NCI-H1694 (cell line): ENCODE results near the gene PRKCA.
"Not testable (repeated sequence)": the region's sequence is repeated elsewhere in the genome, so short reads cannot be mapped to it uniquely, and the experiment has no call there.

ENCODE experiments used
- DNase-seq: peaks from one replicate; lab custom pipeline; 2025; lab: John Stamatoyannopoulos, UW

Gene PRKCA

DNA sequence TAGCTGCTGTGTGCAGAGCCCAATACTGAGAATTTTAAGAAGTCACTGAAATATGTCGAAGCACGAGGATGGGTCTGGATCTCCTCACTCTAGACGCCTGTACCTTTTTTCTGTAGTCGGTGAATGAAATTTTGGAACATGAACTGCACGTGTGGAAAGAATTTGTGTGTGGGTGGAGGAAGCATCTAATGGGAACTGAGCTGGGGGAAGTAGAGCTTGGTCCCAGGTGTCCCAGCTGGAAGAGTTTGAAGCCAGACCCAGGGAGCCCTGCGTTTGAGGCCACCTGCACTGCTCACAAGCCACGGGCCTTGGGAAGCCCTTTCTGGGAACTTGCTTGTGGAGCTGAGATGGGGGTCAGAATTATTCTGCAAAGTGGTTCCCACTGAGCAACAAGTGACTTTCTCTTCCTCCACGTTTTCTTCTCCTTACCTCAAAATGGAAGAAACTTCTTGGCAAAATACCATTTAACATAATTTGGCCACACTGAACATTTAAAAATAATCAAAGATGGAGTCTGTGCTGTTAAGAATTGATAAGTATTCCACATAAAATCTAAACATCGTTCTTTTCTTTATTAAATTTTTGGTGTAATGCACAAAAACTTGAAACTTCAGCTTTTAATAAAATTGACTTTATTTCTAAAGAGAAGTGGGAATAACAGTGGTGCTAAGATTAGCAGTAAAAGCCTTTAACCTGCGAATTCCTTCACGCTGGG is 163.8 kb downstream of the PRKCA start:
- no peak for DNase-seq

DNA sequence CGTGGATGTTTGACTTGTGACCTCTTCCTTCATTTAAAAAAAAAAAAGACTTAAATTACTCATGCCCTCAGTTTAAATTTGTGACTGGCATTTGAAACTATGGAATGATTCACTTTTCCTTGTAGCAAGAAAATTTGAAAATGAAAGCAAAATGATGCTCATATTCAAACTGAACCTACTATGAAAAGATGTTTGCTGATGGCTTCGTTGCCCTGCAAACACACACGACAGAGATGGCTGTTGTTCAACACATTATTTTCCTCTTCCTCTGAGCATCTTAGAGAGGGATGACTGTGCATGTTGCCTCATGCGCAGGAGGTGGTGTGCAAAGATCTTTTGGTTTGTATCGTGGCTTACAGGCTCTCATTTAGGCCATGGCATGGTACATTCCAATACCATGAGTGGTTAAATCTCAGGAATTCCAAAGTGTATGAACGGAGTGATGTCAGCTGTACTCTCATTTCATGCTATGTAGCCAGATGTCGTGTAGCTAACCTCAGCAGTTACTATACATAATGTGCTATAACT is 164.5 kb downstream of the PRKCA start:
- DNase-seq, result no peak

DNA sequence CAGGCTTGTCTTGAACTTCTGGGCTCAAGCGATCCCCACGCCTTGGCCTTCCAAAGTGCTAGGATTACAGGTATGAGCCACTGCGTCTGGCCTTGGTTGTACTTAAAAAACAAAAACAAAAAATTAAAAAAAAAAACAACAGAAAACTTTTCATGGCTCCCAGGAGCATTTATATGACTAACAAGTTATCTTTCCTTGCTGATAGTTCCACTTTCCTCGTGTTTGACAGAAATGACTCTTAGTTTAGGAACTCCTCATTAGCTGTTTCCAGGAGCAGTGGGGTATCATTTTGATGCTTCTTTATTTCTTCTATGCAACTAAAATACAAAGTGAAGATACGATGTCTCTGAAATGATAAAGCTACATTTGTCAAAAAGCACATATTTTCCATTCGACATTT is 165.4 kb downstream of the PRKCA start:
- DNase-seq, result no peak

DNA sequence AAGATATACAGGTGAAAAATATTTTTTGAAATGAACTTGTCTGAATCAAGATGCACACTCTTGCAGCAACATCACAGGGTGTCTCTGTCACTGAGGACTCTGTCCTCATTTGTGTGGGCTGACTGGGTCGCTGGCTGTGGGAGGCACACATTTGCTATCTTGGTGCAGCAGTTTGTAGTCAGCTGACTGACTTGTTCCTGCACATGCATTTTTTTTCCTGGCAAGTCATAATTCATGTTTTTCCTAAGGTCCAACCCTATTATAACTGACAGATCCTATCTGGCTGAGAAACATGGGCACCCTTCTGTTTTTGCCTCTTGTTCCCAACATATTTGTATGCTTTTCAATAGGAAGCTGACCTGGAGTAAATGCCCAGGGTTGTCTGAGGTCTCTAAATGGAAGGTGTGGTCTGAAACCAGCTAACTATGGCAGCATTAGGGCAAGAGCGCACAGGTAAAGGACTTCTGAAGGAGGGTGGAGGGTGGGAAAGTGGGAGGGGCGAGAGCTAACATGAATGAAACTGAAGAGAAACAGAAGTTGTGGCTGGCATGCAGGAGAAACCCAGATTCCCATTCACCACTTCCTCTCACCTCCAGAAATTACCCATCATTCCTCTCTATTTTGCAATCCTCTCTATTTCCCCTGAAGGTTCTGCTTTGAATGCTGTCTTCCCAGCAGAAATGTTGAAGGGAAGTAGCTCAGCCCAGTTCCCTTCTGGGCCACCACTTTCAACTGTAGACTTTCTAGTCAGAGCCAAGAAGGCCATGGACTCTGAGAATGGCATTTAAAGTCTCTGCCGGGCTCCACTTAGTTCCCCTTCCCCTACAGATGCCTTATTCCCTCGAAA is 166.1 kb downstream of the PRKCA start:
- no peak for DNase-seq

DNA sequence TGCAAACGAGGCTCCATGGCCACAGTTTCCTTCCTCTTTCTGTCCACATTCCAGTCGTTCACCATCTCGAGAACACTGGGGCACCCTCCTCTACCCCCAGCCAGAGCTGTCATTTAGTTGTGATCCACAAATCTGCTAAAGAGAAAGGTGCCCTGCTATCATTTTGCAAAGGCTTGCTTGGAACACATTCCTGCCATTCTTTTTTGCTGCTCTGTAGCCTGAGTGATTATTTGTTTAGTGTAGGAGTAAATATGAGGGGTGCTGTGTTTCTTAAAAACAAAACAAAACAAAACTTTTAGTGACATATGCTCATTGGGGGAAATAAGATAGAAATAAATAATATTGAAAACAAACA is 166.7 kb downstream of the PRKCA start:
- DNase-seq, result no peak

DNA sequence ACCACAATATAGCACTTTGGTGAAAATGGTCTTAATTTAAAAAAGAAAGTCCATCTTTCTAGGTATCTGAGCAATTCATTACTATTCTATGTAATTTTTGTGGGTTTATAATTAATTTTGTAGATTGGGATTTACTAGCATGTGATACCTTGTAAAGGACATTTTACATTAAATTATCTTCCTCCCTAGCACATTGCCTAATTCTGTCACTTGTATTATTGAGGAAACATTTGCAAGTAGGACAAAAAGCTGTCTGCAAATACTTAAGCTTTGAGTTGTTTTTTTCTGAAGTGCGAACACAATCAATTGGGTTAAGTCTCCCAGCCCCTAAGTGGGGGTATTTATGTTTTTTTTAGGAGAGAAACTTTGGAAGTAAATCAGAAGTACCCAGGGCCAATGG is 167.0 kb downstream of the PRKCA start:
- no peak for DNase-seq

DNA sequence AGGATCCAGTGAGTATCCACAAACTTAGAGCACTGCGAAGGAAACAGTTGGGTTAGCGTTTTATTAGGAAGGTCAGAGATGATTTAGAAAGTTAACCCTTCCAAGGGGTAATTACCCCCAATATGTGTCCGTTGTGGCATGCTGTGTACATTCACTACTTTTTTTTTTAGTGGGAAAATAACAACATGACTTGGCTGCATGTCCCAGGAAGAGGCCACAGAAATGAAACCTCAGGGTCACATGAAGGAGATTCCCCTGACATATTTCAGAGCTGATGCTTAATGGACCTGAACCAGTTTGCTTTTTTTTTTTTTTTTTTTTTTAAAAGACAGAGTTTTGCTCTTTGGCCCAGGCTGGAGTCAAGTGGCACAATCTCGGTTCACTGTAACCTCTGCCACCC is 167.5 kb downstream of the PRKCA start:
- no peak for DNase-seq

DNA sequence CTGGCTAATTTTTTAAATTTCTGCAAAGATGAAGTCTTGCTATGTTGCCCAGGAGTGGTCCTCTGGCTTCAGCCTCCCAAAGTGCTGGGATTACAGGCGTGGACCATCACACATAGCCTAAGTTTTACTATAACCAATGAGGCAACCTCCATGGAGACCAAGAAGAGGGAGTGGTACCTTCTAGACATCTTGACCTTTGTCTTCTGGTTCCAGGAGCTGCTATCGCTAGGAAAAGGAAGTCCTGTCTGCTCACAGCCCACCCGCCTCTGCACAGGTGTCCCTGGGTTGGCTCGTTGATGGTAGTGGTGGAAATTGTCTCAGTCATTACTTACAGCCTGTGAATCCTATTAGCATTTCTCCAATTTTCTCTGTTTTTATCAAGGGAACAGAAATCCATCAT is 169.7 kb downstream of the PRKCA start:
- no peak for DNase-seq

DNA sequence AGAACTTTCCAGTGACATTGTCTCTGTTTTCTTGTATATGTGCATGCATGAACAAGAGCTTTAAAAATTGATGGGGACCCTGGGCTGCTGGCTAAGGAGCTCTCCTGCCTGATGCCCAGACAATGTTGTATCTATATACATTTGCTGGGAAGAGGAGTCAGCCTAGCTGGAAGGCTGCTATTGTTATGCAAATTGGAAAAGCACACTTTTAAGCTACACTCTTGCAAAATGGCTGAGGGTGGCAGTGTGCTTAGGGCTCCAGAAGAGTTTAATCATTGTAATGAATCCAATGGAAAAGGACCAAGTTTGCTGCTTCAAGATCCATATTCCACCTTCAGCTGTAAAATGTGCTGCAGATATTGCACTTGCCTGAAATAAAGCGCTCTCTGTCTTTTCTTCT is 171.8 kb downstream of the PRKCA start:
- no peak for DNase-seq

DNA sequence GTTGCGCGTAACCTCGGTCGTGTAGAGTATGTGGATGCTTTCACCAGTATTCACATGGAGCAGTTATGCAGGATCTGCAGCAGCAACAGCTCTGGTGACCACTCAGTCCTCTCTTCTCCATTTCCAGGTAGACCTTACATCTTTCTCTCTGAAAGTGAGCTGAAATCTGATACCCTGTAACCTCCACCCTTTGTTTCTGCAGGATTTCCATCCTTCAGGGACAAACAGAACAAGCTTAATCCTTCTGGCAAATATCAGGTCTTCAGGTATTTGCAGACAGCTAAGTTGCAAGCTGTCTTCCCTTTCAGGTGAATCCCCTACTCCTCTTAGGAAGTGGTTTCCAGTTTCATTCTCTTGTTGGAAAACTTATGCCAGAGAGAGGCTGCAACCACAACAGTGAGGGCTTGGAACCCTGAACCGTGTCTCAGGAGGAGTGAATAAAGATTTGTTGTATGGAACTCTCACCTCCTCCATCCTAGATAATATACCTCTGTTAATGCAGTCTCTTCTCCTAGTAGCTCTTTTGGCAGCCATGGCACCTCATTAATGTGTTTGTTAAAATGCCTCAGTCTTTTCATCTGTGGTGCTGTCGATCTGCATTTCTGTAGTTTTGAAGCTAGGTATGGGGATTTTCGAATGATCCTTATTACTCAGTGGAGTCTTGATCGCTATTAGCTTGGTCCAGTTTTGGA is 172.5 kb downstream of the PRKCA start:
- DNase-seq, result no peak

DNA sequence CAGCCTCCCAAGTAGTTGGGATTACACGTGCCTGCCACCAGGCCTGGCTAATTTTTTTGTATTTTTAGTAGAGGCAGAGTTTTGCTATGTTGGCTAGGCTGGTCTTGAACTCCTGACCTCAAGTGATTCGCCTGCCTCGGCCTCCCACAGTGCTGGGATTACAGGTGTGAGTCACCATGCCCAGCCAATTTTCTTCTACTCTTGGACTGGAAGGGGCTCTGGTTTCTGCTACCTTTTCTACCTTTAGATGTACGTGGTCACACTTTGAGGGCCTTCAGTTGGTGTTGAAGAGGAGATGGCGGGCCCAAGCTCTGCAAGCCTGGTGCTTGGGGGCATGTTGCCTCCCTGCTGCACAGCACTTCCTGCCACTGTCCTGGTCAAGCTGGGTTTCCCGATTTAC is 173.6 kb downstream of the PRKCA start:
- DNase-seq, result no peak

DNA sequence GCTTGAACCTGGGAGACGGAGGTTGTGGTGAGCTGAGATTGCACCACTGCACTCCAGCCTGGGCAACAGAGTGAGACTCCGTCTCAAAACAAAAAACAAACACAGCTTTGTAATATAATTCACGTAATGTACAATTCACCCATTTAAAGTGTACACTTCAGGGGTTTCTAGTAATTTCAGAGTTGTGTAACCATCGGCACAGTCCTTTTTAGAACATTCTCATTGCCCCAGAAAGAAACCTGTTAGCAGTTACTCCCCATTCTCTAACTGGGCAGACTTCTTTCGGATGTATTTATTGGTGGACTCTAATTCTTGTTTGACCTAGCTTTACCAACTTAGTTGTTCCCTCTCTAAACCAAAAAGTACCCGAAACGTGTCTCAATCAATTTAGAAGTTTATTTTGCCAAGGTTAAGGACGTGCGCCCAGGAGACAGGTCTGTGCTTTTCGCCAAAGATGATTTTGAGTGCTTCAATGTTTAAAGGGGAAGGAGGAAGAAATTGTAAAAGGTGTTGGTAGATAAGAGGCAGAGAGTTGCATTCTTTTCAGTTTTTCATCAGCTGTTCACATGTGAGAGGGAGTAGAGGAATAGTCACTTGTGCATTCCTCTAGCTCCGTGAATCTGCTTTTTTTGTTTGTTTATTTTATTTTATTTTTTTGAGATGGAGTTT is 175.3 kb downstream of the PRKCA start:
- DNase-seq, result no peak

DNA sequence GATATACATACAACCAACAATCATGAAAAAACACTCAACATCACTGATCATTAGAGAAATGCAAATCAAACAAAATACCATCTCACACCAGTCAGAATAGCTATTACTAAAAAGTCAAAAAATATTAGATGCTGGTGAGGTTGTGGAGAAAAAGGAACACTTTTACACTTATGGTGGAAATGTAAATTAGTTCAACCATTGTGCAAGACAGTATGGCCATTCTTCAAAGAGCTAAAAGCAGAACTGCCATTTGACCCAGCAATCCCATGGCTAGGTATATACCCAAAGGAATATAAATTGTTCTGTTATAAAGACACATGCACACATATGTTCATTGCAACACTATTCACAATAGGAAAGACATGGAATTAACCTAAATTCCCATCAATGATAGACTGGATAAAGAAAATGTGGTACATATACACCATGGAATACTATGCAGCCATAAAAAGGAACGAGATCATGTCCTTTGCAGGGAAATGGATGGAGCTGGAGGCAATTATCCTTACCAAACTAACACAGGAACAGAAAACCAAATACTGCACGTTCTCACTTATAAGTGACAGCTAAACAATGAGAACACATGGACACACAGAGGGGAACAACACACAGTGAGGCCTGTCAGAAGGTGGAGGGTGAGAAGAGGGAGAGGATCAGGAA is 176.9 kb downstream of the PRKCA start:
- not testable (repeated sequence) for DNase-seq

DNA sequence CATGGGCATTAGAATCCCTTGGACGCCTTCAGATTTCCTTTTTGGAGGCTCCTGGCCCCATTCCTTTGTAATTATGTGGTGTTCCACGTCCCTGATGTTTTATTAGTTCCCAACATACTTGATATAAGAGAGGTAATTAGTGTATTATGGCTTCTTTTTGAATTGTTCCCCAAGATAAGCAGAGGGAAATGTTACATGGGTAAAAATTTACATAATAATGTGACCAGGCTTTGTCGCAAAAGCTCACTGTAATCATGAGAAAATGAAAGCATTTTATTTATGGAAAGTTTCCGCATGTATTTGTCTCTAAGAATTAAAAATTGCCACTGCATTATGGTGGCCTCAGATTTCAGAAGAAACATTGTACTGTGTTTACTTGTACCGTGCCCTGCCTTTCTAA is 177.8 kb downstream of the PRKCA start:
- no peak for DNase-seq

DNA sequence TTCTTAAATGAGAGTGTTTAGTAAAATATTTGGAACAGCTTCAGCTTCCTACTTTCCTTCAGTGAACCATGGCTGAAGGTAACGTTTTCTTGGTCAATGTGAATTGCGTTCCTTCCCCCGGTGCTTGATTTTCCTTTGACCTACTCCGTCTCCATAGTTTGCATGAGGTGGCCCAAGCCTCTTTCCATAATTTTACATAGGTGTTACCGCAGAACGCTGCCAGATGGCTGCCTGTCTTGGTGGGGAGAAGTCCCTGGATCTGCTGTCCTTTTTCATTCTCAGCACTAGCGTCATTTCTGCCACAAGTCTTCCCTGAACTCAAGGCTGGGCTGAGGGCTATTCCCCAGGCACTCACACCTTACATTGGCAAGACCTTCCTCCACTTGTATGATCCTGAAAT is 178.4 kb downstream of the PRKCA start:
- no peak for DNase-seq

DNA sequence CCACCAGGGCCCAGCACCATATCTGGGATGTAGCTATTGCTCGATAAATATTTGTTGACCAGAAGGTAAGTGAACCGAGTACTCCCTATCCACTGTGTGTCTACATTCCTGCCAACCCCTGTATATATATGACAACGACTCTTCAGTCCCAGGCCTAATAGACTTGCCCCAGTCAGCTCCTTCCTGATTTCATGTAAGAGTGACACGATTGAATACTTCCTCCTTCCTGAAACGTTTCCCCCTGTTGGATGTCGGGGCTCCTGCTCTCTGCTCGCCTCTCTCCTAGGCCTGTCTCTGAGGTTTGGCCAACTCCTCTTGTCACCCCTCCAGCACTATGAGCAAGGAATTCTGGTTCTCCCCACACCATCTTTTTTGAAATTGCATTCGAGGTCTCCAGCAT is 178.9 kb downstream of the PRKCA start:
- DNase-seq, result no peak

DNA sequence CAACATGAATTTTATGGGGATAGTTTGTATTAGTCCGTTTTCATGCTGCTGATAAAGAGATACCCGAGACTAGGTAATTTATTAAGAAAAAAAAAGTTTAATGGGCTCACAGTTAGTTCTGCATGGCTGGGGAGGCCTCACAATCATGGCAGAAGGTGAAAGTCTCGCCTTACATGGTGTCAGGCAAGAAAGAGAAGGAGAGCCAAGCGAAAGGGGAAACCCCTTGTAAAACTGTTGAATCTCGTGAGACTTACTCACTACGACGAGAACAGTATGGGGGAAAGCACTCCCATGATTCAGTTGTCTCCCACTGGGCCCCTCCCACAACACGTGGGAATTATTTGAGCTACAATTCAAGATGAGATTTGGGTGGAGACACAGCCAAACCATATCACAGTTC is 181.5 kb downstream of the PRKCA start:
- no peak for DNase-seq

DNA sequence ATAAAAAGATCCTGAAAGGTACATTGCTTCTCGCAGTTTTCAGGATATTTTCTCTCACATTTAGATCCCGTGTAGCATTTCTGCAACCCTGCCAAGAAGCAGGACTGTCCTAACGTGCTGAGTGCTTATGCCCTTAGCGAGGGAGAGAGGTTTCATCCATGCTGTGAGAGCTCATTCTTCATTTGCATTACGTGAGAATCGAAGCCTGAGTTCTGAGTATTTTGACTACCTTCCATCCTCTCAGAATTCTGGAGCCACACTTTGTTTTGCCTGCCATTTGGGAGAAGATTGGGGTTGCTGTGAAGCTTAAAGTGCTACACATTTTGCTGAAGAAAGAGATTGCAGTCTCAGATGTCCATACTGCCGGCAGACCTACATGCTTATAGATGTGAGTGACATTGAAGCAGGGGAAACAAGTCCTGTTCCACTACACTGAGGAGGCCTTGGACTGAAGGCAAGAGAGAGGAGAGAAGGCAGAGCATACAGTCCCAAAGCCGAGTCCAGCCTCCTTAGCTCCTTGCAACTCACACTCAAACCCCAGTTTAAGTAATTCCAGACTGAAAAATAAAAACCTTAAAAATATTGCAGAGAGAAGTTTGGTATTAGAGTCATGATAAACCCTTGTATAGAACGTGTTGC is 183.0 kb downstream of the PRKCA start:
- no peak for DNase-seq

DNA sequence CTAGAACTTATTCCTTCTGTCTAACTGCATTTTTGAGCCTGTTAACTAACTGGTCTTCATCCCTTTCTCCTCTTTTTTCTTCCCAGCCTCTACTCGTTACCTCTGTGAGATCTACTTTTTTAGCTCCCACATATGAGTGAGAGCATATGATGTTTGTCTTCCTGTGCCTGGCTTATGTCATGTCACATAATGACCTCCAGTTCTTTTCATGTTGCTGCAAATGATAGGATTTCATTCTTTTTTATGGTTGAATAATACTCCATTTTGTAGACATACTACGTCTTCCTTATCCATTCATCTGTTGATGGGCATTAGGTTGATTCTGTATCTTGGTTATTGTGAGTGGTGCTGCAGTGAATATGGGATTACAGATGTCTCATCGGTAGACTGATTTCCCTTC is 184.7 kb downstream of the PRKCA start:
- DNase-seq, result no peak

DNA sequence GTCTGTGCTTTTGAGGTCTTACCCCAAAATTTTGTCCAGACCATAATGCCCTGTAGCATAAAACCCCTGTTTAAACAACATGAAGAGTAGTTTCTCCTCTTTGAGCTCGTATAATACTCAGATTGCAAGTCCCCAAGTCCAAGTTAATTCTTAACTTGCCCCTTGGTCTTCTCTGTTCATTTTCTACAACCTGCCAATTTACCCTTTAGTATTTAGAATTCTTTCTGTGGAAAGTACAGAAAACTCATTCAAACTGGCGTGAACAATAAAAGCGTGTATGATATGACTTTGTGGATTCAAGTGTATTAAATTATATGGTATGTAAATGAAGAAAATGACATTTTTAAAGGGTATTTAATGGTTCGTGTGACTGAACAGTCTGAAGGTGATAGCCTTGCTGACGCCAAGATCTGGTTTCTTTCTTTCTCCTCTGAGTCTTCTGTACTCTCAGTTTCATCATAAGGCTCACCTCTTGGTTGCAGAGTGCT is 185.6 kb downstream of the PRKCA start:
- no peak for DNase-seq

DNA sequence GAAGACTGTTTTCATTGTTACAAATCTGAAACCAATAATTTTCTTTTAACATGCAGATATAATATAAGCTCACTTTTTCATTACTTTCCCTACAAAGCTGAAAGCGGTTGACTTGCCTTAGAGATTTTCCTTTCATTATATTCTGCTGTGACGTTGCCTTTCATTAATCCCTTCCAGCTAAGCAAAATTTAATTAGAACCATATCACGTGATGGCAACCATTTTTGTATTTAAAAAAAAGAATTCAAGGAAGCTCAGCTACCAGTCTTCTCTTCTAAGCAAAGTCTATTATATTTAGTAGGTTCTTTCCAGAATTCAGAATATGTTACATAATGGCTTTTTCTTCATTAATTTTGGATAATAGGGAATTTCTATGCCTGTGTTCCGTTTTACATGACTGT is 186.5 kb downstream of the PRKCA start:
- DNase-seq, result no peak
